Activated T-helper 2 cell treated with anti-CD3 and anti-CD28 coated beads, Interferon-gamma antibody, Interleukin-2, Interleukin-4, amounts not matched to agents 10 μg/mL and 5 μg/mL and 100 μg/mL, durations not matched to agents 14 hours and 24 hours and 36 hours (primary cell): ENCODE data around the gene A4GALT. TPM values are rescaled to one million over a fixed set of nuclear protein-coding genes. Genes with fewer than 3 reads are reported as not detected.
"Not testable (repeated sequence)": the region's sequence is repeated elsewhere in the genome, so short reads cannot be mapped to it uniquely, and the experiment has no call there.

Experiments used
- DNase-seq: peaks from one replicate; pipeline ENCODE4 v3.0.0; 2021; ENCODE audit warnings: low spot score
- H3K27ac Mint-ChIP-seq: one replicate; pipeline ENCODE4 v1.8.0; 2021; ENCODE audit warnings: mixed read lengths
- H3K27me3 Mint-ChIP-seq: one replicate; pipeline ENCODE4 v1.8.0; 2021; ENCODE audit warnings: low read depth, mixed read lengths
- H3K36me3 Mint-ChIP-seq: one replicate; pipeline ENCODE4 v1.8.0; 2021; ENCODE audit warnings: low read depth, mixed read lengths
- H3K4me1 Mint-ChIP-seq: one replicate; pipeline ENCODE4 v1.8.0; 2021; ENCODE audit warnings: low read depth, mixed read lengths
- H3K4me3 Mint-ChIP-seq: one replicate; pipeline ENCODE4 v1.8.0; 2021; ENCODE audit warnings: low read depth, mild to moderate bottlenecking, moderate library complexity, mixed read lengths
- H3K9me3 Mint-ChIP-seq: one replicate; pipeline ENCODE4 v1.8.0; 2021; ENCODE audit warnings: mixed read lengths
- intact Hi-C: fragments of 100-400 bp; cut with micrococcal nuclease; formaldehyde crosslinking; loops from one replicate; pipeline ENCODE4 v1.15.1; 2023
- total RNA-seq: library from RNA; stranded (reverse); gene quantifications from 2 replicates; pipeline ENCODE4 v1.2.3, GENCODE V29; 2022

The A4GALT gene
- not detected in 2 replicates for total RNA-seq

GRCh38 chr22:42720263-42721044 lies at the start of gene A4GALT:
Gene A4GALT, minus strand, starts transcription at chr22:42720870. Its CDS starts 26,919 bp downstream, at chr22:42693951.
- H3K36me3 Mint-ChIP-seq: no peaks in the 10 kb centered on the region
- H3K9me3 Mint-ChIP-seq: no peaks in the 10 kb centered on the region
- intact Hi-C loops: no loop called here
- peaks cover 11% of the 10 kb centered on the region for H3K4me1 Mint-ChIP-seq
- no peak for DNase-seq
- peak within 1 kb of the TSS; percentile 64 for H3K4me3 Mint-ChIP-seq
- no peak within 1 kb of the TSS for H3K27ac Mint-ChIP-seq
- peaks cover 58% of the 10 kb centered on the region for H3K27me3 Mint-ChIP-seq

GRCh38 chr22:42770448-42770726 lies 49.7 kb upstream of the A4GALT start:
- H3K4me3 Mint-ChIP-seq: no peak overlapping the region

GRCh38 chr22:42769574-42770447 lies 49.1 kb upstream of the A4GALT start:
- Mint-ChIP-seq H3K27me3 (no peaks in the 10 kb centered on the region), H3K27ac (no peak overlapping the region), H3K36me3 (no peaks in the 10 kb centered on the region), H3K9me3 (no peaks in the 10 kb centered on the region), H3K4me3 (no peak overlapping the region), H3K4me1 (no peaks in the 10 kb centered on the region)
- DNase-seq: no peak
- intact Hi-C loops: no loop called here

More at GRCh38 chr22:42770448-42770726, 49.7 kb upstream of the A4GALT start:
- DNase-seq: no peak
- H3K27me3 Mint-ChIP-seq: no peaks in the 10 kb centered on the region
- no peaks in the 10 kb centered on the region for H3K9me3 Mint-ChIP-seq
- no peak overlapping the region for H3K27ac Mint-ChIP-seq
- intact Hi-C loops: no loop called here
- H3K4me1 Mint-ChIP-seq: no peaks in the 10 kb centered on the region
- no peaks in the 10 kb centered on the region for H3K36me3 Mint-ChIP-seq

- Mint-ChIP-seq H3K27ac (no peak overlapping the region), H3K36me3 (no peaks in the 10 kb centered on the region), H3K4me3 (no peak overlapping the region), H3K9me3 (no peaks in the 10 kb centered on the region), H3K4me1 (no peaks in the 10 kb centered on the region), H3K27me3 (no peaks in the 10 kb centered on the region)
- intact Hi-C loops: no loop called here
- no peak for DNase-seq
Measured at GRCh38 chr22:42769238-42769573, 48.5 kb upstream of the A4GALT start.

GRCh38 chr22:42768385-42769035 lies 47.8 kb upstream of the A4GALT start:
- Mint-ChIP-seq H3K9me3 (no peaks in the 10 kb centered on the region), H3K4me3 (no peak overlapping the region), H3K27me3 (no peaks in the 10 kb centered on the region), H3K27ac (no peak overlapping the region), H3K4me1 (no peaks in the 10 kb centered on the region), H3K36me3 (no peaks in the 10 kb centered on the region)
- no peak for DNase-seq
- intact Hi-C loops: no loop called here

GRCh38 chr22:42766860-42767259 lies 46.2 kb upstream of the A4GALT start:
- no peaks in the 10 kb centered on the region for H3K9me3 Mint-ChIP-seq

GRCh38 chr22:42764895-42765363 lies 44.3 kb upstream of the A4GALT start:
- Mint-ChIP-seq H3K4me1 (no peaks in the 10 kb centered on the region), H3K36me3 (no peaks in the 10 kb centered on the region), H3K9me3 (no peaks in the 10 kb centered on the region), H3K27me3 (no peaks in the 10 kb centered on the region), H3K27ac (no peak overlapping the region), H3K4me3 (no peak overlapping the region)
- DNase-seq: no peak
- intact Hi-C loops: no loop called here

More at GRCh38 chr22:42766860-42767259, 46.2 kb upstream of the A4GALT start:
- DNase-seq: no peak
- H3K27ac Mint-ChIP-seq: no peak overlapping the region
- no peak overlapping the region for H3K4me3 Mint-ChIP-seq
- H3K36me3 Mint-ChIP-seq: no peaks in the 10 kb centered on the region
- intact Hi-C loops: no loop called here
- H3K27me3 Mint-ChIP-seq: no peaks in the 10 kb centered on the region
- no peaks in the 10 kb centered on the region for H3K4me1 Mint-ChIP-seq

- Mint-ChIP-seq H3K27me3 (no peaks in the 10 kb centered on the region), H3K27ac (no peak overlapping the region), H3K4me3 (no peak overlapping the region), H3K36me3 (no peaks in the 10 kb centered on the region), H3K4me1 (no peaks in the 10 kb centered on the region), H3K9me3 (no peaks in the 10 kb centered on the region)
- intact Hi-C loops: no loop called here
- no peak for DNase-seq
Measured at GRCh38 chr22:42763965-42764480, 43.4 kb upstream of the A4GALT start.

GRCh38 chr22:42760806-42761565 lies 40.3 kb upstream of the A4GALT start:
- Mint-ChIP-seq H3K36me3 (no peaks in the 10 kb centered on the region), H3K27ac (no peak overlapping the region), H3K4me1 (no peaks in the 10 kb centered on the region), H3K9me3 (no peaks in the 10 kb centered on the region), H3K4me3 (no peak overlapping the region), H3K27me3 (peaks cover 1% of the 10 kb centered on the region)
- DNase-seq: no peak
- intact Hi-C loops: no loop called here

GRCh38 chr22:42758931-42759629 lies 38.4 kb upstream of the A4GALT start:
- DNase-seq: no peak
- Mint-ChIP-seq H3K4me3 (no peak overlapping the region), H3K27me3 (peaks cover 1% of the 10 kb centered on the region), H3K4me1 (no peaks in the 10 kb centered on the region), H3K9me3 (no peaks in the 10 kb centered on the region), H3K36me3 (no peaks in the 10 kb centered on the region), H3K27ac (no peak overlapping the region)
- intact Hi-C loops: no loop called here

- H3K36me3 Mint-ChIP-seq, H3K9me3 Mint-ChIP-seq, H3K27me3 Mint-ChIP-seq, intact Hi-C loops, H3K27ac Mint-ChIP-seq, DNase-seq, H3K4me1 Mint-ChIP-seq, H3K4me3 Mint-ChIP-seq: not testable (repeated sequence)
Measured at GRCh38 chr22:42755553-42755952, 34.9 kb upstream of the A4GALT start.

GRCh38 chr22:42755121-42755520 lies 34.5 kb upstream of the A4GALT start:
- H3K4me1 Mint-ChIP-seq, intact Hi-C loops, H3K27ac Mint-ChIP-seq, H3K9me3 Mint-ChIP-seq, H3K27me3 Mint-ChIP-seq, DNase-seq, H3K4me3 Mint-ChIP-seq, H3K36me3 Mint-ChIP-seq: not testable (repeated sequence)
